Measurements from ENCODE around the gene BANK1.

DNA sequence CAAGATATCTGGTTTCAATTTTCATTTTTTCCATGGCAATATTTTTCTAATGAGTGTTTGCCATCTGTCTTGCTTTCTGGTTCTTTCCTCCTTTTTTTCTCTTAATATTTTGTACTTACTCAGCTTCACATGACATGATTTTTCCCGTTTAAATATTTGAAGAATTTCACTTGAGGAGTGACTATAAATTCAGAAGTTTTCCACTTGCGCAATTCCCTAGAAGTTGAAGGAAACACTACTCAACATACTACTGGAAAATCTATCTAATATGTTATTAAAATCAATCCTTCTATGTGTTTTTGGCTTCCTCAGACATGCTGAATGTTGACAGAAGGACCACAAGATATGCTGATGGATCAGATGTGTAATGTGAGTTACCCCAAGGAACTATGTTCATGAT is 36.8 kb upstream of the BANK1 start:
- no peak for TF ChIP-seq EP300 (IDR thresholded peaks at IDR 0.05)
- TF ChIP-seq, protein P1, sequence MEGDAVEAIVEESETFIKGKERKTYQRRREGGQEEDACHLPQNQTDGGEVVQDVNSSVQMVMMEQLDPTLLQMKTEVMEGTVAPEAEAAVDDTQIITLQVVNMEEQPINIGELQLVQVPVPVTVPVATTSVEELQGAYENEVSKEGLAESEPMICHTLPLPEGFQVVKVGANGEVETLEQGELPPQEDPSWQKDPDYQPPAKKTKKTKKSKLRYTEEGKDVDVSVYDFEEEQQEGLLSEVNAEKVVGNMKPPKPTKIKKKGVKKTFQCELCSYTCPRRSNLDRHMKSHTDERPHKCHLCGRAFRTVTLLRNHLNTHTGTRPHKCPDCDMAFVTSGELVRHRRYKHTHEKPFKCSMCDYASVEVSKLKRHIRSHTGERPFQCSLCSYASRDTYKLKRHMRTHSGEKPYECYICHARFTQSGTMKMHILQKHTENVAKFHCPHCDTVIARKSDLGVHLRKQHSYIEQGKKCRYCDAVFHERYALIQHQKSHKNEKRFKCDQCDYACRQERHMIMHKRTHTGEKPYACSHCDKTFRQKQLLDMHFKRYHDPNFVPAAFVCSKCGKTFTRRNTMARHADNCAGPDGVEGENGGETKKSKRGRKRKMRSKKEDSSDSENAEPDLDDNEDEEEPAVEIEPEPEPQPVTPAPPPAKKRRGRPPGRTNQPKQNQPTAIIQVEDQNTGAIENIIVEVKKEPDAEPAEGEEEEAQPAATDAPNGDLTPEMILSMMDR (IDR thresholded peaks at IDR 0.05): no peak
- no peak for TF ChIP-seq POLR2A (IDR thresholded peaks at IDR 0.05)

All from stomach (tissue), 4 donors.